IMR-90 (cell line): ENCODE results near the gene METTL23. TPM values are rescaled to one million over a fixed set of nuclear protein-coding genes. Genes with fewer than 3 reads are reported as not detected.
A peak's percentile ranks its signal among the peaks of the same experiment; 100 is the strongest.

Source experiments
- ATAC-seq: fragments of 200-7000 bp; cut with Tn5 transposase; 2 replicates; pipeline ENCODE4 v1.9.1; 2020; ENCODE audit warnings: low read depth, mild to moderate bottlenecking, moderate library complexity
- BruUV-seq: library from RNA; stranded (reverse); fragments of 400-500 nt; replicated peaks from 2 replicates; lab custom pipeline; 2021; lab: Mats Ljungman, UMichigan
- CTCF ChIA-PET: fragments of 300-600 bp; formaldehyde crosslinking; extraction: SDS; loops from one replicate; lab custom pipeline; 2021; ENCODE audit warnings: antibody characterized with exemption; lab: Yijun Ruan, JAX
- POLR2A ChIA-PET: fragments of 300-600 bp; sonication (Branson Sonifier 250); formaldehyde crosslinking; loops from one replicate; lab custom pipeline; 2022; ENCODE audit warnings: antibody characterized with exemption; ENCODE audit not compliant: unreplicated experiment; lab: Charles Lee
- DNase-seq: peaks from one replicate; pipeline ENCODE4 v3.0.0; 2013
- H2AFZ ChIP-seq: replicated peaks from 2 replicates; pipeline ENCODE3; 2013; ENCODE audit warnings: low read length, mild to moderate bottlenecking; ENCODE audit not compliant: poor library complexity
- H2AK5ac ChIP-seq: 2 replicates; pipeline ENCODE4 v1.6.1; 2013; ENCODE audit warnings: low read depth, low read length, inconsistent platforms
- H2AK9ac ChIP-seq: replicated peaks from 2 replicates; pipeline ENCODE3; 2013; ENCODE audit warnings: mild to moderate bottlenecking, low read depth, low read length, moderate library complexity; ENCODE audit not compliant: poor library complexity
- H2BK120ac ChIP-seq: 2 replicates; pipeline ENCODE4 v1.6.1; 2013; ENCODE audit warnings: low read depth, low read length, inconsistent platforms
- H2BK15ac ChIP-seq: 3 replicates; pipeline ENCODE4 v1.6.1; 2013; ENCODE audit warnings: low read depth, low read length, inconsistent platforms
- H2BK20ac ChIP-seq: 2 replicates; pipeline ENCODE4 v1.6.1; 2013; ENCODE audit warnings: low read depth, mild to moderate bottlenecking, inconsistent platforms, low read length, moderate library complexity
- H2BK5ac ChIP-seq: 2 replicates; pipeline ENCODE4 v1.6.1; 2013; ENCODE audit warnings: mild to moderate bottlenecking, low read depth, low read length, inconsistent platforms; ENCODE audit not compliant: poor library complexity, severe bottlenecking
- H3K14ac ChIP-seq: replicated peaks from 2 replicates; pipeline ENCODE4 v1.6.1; 2013; ENCODE audit warnings: low read depth, low read length, inconsistent platforms
- H3K18ac ChIP-seq: 2 replicates; pipeline ENCODE4 v1.6.1; 2013; ENCODE audit warnings: low read depth, low read length, control low read depth
- H3K23ac ChIP-seq: 2 replicates; pipeline ENCODE4 v1.6.1; 2013; ENCODE audit warnings: low read depth, low read length, inconsistent platforms
- H3K27ac ChIP-seq: 2 replicates; pipeline ENCODE4 v1.5.1; 2013; ENCODE audit warnings: mild to moderate bottlenecking, control low read depth, low read length; ENCODE audit not compliant: insufficient read depth
- H3K27me3 ChIP-seq: 2 replicates; pipeline ENCODE4 v1.6.1; 2013; ENCODE audit warnings: low read length; ENCODE audit not compliant: control insufficient read depth, insufficient read depth
- H3K36me3 ChIP-seq: 2 replicates; pipeline ENCODE4 v1.6.1; 2013; ENCODE audit warnings: low read length, mixed read lengths; ENCODE audit not compliant: control insufficient read depth, insufficient read depth
- H3K4ac ChIP-seq: 2 replicates; pipeline ENCODE4 v1.6.1; 2013; ENCODE audit warnings: low read depth, low read length, inconsistent platforms
- H3K4me1 ChIP-seq: 2 replicates; pipeline ENCODE4 v1.6.1; 2013; ENCODE audit warnings: low read length, mixed read lengths; ENCODE audit not compliant: control insufficient read depth, insufficient read depth
- H3K4me2 ChIP-seq: 2 replicates; pipeline ENCODE4 v1.6.1; 2013; ENCODE audit warnings: low read depth, mild to moderate bottlenecking, control low read depth, low read length, moderate library complexity
- H3K4me3 ChIP-seq: 2 replicates; pipeline ENCODE4 v1.5.1; 2013; ENCODE audit warnings: low read depth, mild to moderate bottlenecking, control low read depth, low read length, moderate library complexity; ENCODE audit not compliant: insufficient read depth
- H3K56ac ChIP-seq: 2 replicates; pipeline ENCODE4 v1.6.1; 2013; ENCODE audit warnings: low read length, inconsistent platforms; ENCODE audit not compliant: insufficient read depth; ENCODE audit errors: extremely low read depth
- H3K79me1 ChIP-seq, 2 experiments: 2 replicates each; pipeline ENCODE4 v1.6.1; 2013; ENCODE audit warnings: low read length in 2 of 2, inconsistent platforms in 1 of 2, low read depth in 1 of 2
- H3K9ac ChIP-seq: 2 replicates; pipeline ENCODE4 v1.6.1; 2013; ENCODE audit warnings: low read depth, low read length, control low read depth
- H3K9me1 ChIP-seq: 2 replicates; pipeline ENCODE4 v1.6.1; 2013; ENCODE audit warnings: low read length, inconsistent platforms; ENCODE audit not compliant: insufficient read depth
- H3K9me3 ChIP-seq: 2 replicates; pipeline ENCODE4 v1.6.1; 2013; ENCODE audit warnings: low read length; ENCODE audit not compliant: control insufficient read depth, insufficient read depth
- H4K20me1 ChIP-seq: 2 replicates; pipeline ENCODE4 v1.6.1; 2013; ENCODE audit warnings: low read length, inconsistent platforms; ENCODE audit not compliant: insufficient read depth
- H4K5ac ChIP-seq: 2 replicates; pipeline ENCODE4 v1.6.1; 2013; ENCODE audit warnings: mild to moderate bottlenecking, low read depth, low read length, control low read depth
- H4K8ac ChIP-seq, 2 experiments: 2 replicates each; pipeline ENCODE4 v1.6.1; 2013; ENCODE audit warnings: low read depth in 2 of 2, low read length in 2 of 2, control low read depth in 1 of 2, inconsistent platforms in 1 of 2
- H4K91ac ChIP-seq: 2 replicates; pipeline ENCODE4 v1.6.1; 2013; ENCODE audit warnings: low read depth, low read length, inconsistent platforms; ENCODE audit not compliant: insufficient read depth
- BHLHE40 ChIP-seq: fragments of 150-350 bp; IDR thresholded peaks from 2 replicates; pipeline ENCODE4 v1.6.1; 2016; ENCODE audit warnings: mild to moderate bottlenecking, low read depth, low read length
- CEBPB ChIP-seq: IDR thresholded peaks from 2 replicates; pipeline ENCODE4 v1.6.1; 2012; ENCODE audit warnings: low read depth, low read length, improper control_type of control experiment
- CHD1 ChIP-seq: IDR thresholded peaks from 2 replicates; pipeline ENCODE4 v1.6.1; 2012; ENCODE audit warnings: low read depth, low read length, improper control_type of control experiment
- FOS ChIP-seq: fragments of 150-350 bp; IDR thresholded peaks from 2 replicates; pipeline ENCODE4 v1.6.1; 2016; ENCODE audit warnings: low read depth, low read length
- MAFK ChIP-seq: IDR thresholded peaks from 2 replicates; pipeline ENCODE4 v1.6.1; 2012; ENCODE audit warnings: low read depth, low read length, improper control_type of control experiment
- MAZ ChIP-seq: IDR thresholded peaks from 2 replicates; pipeline ENCODE4 v1.6.1; 2012; ENCODE audit warnings: low read depth, mild to moderate bottlenecking, low read length, improper control_type of control experiment, moderate library complexity, borderline replicate concordance
- MXI1 ChIP-seq: IDR thresholded peaks from 2 replicates; pipeline ENCODE4 v1.6.1; 2012; ENCODE audit warnings: low read depth, mild to moderate bottlenecking, low read length, moderate library complexity, borderline replicate concordance
- NFE2L2 ChIP-seq: fragments of 150-350 bp; IDR thresholded peaks from 2 replicates; pipeline ENCODE4 v1.6.1; 2016; ENCODE audit warnings: low read depth, mild to moderate bottlenecking, low read length
- POLR2A ChIP-seq: IDR thresholded peaks from 2 replicates; pipeline ENCODE4 v1.6.1; 2012; ENCODE audit warnings: mild to moderate bottlenecking, low read depth, low read length
- RAD21 ChIP-seq: IDR thresholded peaks from 2 replicates; pipeline ENCODE4 v1.6.1; 2012; ENCODE audit warnings: low read length, improper control_type of control experiment
- RCOR1 ChIP-seq: IDR thresholded peaks from 2 replicates; pipeline ENCODE4 v1.6.1; 2012; ENCODE audit warnings: mild to moderate bottlenecking, low read length, improper control_type of control experiment; ENCODE audit not compliant: insufficient replicate concordance
- RFX5 ChIP-seq: IDR thresholded peaks from 2 replicates; pipeline ENCODE4 v1.8.0; 2012; ENCODE audit warnings: low read depth, mild to moderate bottlenecking, low read length, moderate library complexity
- SMC3 ChIP-seq: fragments of 150-350 bp; IDR thresholded peaks from 2 replicates; pipeline ENCODE4 v1.6.1; 2016; ENCODE audit warnings: low read depth, mild to moderate bottlenecking, antibody characterized with exemption, low read length, moderate library complexity
- WGBS, 2 experiments: methylation state at CpG; one replicate each; pipeline versions ENCODE4 v1.1.5 to v1.1.7; 2013; ENCODE audit warnings: missing lambda C conversion rate in 2 of 2; ENCODE audit not compliant: insufficient read length in 1 of 2; ENCODE audit errors: extremely low coverage in 2 of 2; 5-methylcytosine and 5-hydroxymethylcytosine counted together
- dilution Hi-C: fragments of 300-500 bp; cut with HindIII; formaldehyde crosslinking; loops from one replicate; pipeline ENCODE4 v1.14.3; 2018; ENCODE audit warnings: low sequenced_read_pairs; ENCODE audit not compliant: unreplicated experiment
- in situ Hi-C: fragments of 300-500 bp; cut with MboI; formaldehyde crosslinking; loops from 3 replicates; pipeline ENCODE4 v1.14.3; 2019; ENCODE audit warnings: low sequenced_read_pairs, inconsistent platforms, mixed read lengths
- intact Hi-C: fragments of 100-400 bp; cut with micrococcal nuclease; formaldehyde crosslinking; loops from 2 replicates; pipeline ENCODE4 v1.10.0; 2022
- polyA plus RNA-seq, 3 experiments: library from polyadenylated mRNA; depleted of rRNA; stranded (reverse); fragments of >200 nt; gene quantifications; 2 replicates each; pipeline ENCODE4 v1.2.3, GENCODE V29; 2012; ENCODE audit warnings: low replicate concordance in 1 of 3
- total RNA-seq: library from RNA; depleted of rRNA; stranded (reverse); fragments of >200 nt; gene quantifications from 2 replicates; pipeline ENCODE4 v1.2.3, GENCODE V29; 2012
- TF ChIP-seq, protein P1 (sequence below): fragments of 150-350 bp; IDR thresholded peaks from 2 replicates; pipeline ENCODE4 v1.6.1; 2017; ENCODE audit warnings: mild to moderate bottlenecking, antibody characterized with exemption, low read length, low read depth
- TF ChIP-seq, protein P2 (sequence below): fragments of 150-350 bp; IDR thresholded peaks from 2 replicates; pipeline ENCODE4 v1.6.1; 2016; ENCODE audit warnings: low read depth, mild to moderate bottlenecking, low read length, moderate library complexity, borderline replicate concordance

Gene METTL23
- total and polyA plus RNA-seq, 2 of the 4 experiments (the other 2 are of a cell fraction), result 18.8 to 32.1 TPM

DNA sequence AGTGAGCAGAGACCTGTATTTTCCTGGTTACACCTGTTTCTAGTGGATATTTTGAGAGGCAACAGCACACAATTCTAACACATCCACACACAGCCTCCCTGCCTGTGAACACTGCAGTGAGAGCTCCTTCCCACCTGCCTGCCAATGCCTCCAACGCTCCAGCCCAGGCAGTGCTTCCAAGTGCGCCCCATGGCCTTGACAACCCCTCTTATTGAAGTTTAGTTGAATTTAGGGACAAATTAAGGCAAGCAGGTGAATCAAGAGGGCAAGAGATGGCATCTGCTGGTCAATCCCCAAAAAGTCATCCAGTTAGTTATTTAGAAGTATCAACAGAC is 11.2 kb upstream of the METTL23 start (continued):
- TF ChIP-seq MAFK, result no peak
- TF ChIP-seq RCOR1, result no peak
- TF ChIP-seq BHLHE40, result no peak
- TF ChIP-seq MAZ, result no peak
- no peak for TF ChIP-seq RFX5

DNA sequence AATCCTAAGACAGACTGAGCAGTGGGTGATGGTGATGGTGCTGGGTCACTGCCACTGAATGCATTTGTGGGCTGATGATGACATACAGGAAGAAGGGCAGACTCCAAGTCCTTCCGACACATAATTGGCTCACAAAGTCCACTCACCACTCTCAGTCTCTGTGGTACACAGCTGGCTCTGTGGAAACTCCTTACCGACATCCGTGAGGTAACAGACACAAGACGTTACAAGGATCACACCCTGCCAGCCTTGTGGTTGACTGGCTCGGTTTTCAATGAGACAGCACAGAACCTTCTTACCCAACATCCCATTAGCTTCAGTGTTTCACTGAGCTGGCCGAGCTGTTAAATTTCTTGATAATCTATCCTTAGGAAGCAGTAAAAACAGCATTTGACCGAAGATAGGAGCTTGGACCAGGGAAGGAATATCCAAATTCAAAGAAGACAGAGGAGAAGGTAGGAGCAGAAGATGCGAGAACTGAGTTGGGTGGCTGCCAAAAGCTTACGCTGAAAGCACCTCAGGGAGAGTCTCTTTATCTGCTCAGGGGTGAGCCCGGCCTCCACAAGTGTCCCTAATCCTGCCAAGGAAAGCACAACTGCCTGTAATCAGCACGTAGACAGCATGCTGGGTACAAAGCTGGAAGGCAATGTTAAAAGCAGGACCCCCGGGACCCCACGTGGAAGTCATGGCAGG is 10.3 kb upstream of the METTL23 start:
- H3K27me3 ChIP-seq, result no peaks in the 10 kb centered on the region
- peak overlapping the region; percentile 79 for H3K56ac ChIP-seq
- H3K4me2 ChIP-seq, result peak overlapping the region; percentile 20
- peaks cover 46 to 79% of the 10 kb centered on the region in 2 experiments for H3K79me1 ChIP-seq
- peak overlapping the region; percentile 24 for H2AFZ ChIP-seq
- peak overlapping the region; percentile 86 for H3K27ac ChIP-seq
- in situ Hi-C loops, result no loop called here
- peak overlapping the region; percentile 83 for H3K14ac ChIP-seq
- H2AK5ac ChIP-seq, result peak overlapping the region; percentile 88
- DNase-seq (peak; percentile 99), ATAC-seq (peak; percentile 55)
- H3K9ac ChIP-seq, result peak overlapping the region; percentile 9
- H3K4me3 ChIP-seq, result no peak overlapping the region
- H3K4me1 ChIP-seq, result peaks cover 14% of the 10 kb centered on the region
- peak overlapping the region; percentile 92 for H3K23ac ChIP-seq
- peak overlapping the region; percentile 89 for H2BK120ac ChIP-seq
- 68% methylated on average over 5 of the region's 13 CpGs; no CpG with 5 or more reads in 1 of the 2 experiments for WGBS, 2 experiments
- H2BK15ac ChIP-seq, result peak overlapping the region; percentile 11
- peak overlapping the region; percentile 59 for H3K18ac ChIP-seq
- CTCF ChIA-PET, result interaction anchor here (0.9 kb wide), 1 partner anchor 35 kb away, joined by 4 read pairs; no protein-coding TSS in a partner anchor
- peaks cover 41% of the 10 kb centered on the region for H4K20me1 ChIP-seq
- no TSS peak for BruUV-seq
- H3K9me3 ChIP-seq, result no peaks in the 10 kb centered on the region
- peak overlapping the region; percentile 88 for H3K4ac ChIP-seq
- H2AK9ac ChIP-seq, result peak overlapping the region; percentile 95
- POLR2A ChIA-PET, result interaction anchor here (0.6 to 1.2 kb wide), 2 partner anchors 10 to 15 kb away, joined by 3 read pairs; partner anchors contain the start of genes JMJD6 and METTL23
- peak overlapping the region; percentile 24 for H4K5ac ChIP-seq
- H4K8ac ChIP-seq, result peak overlapping the region; percentile 25 to 94
- H3K9me1 ChIP-seq, result peaks cover 7% of the 10 kb centered on the region
- H2BK5ac ChIP-seq, result peak overlapping the region; percentile 87
- intact Hi-C loops, result loop anchor here (1.0 kb wide), 1 partner anchor 10 kb away; the partner anchor contains the start of genes JMJD6 and METTL23
- peak overlapping the region; percentile 80 for H2BK20ac ChIP-seq
- dilution Hi-C loops, result no loop called here
- H3K36me3 ChIP-seq, result peaks cover 45% of the 10 kb centered on the region
- H4K91ac ChIP-seq, result peak overlapping the region; percentile 70
- TF ChIP-seq, protein P1, sequence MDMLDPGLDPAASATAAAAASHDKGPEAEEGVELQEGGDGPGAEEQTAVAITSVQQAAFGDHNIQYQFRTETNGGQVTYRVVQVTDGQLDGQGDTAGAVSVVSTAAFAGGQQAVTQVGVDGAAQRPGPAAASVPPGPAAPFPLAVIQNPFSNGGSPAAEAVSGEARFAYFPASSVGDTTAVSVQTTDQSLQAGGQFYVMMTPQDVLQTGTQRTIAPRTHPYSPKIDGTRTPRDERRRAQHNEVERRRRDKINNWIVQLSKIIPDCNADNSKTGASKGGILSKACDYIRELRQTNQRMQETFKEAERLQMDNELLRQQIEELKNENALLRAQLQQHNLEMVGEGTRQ, result peak; percentile 21; the same call in 1 of the 2 replicates
- TF ChIP-seq POLR2A (peak; percentile 59; the same call in 1 of the 2 replicates), RAD21 (no peak), RFX5 (no peak), SMC3 (no peak), MAFK (no peak), MXI1 (no peak), CHD1 (no peak), CEBPB (peak; percentile 93), FOS (peak; percentile 59), RCOR1 (no peak), NFE2L2 (peak; percentile 76)
- TF ChIP-seq, protein P2, sequence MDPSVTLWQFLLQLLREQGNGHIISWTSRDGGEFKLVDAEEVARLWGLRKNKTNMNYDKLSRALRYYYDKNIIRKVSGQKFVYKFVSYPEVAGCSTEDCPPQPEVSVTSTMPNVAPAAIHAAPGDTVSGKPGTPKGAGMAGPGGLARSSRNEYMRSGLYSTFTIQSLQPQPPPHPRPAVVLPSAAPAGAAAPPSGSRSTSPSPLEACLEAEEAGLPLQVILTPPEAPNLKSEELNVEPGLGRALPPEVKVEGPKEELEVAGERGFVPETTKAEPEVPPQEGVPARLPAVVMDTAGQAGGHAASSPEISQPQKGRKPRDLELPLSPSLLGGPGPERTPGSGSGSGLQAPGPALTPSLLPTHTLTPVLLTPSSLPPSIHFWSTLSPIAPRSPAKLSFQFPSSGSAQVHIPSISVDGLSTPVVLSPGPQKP, result no peak
